A673 (cell line): ENCODE results near the gene GTF3C1. TPM values are rescaled to one million over a fixed set of nuclear protein-coding genes. Genes with fewer than 3 reads are reported as not detected.

Experiments used
- BruUV-seq: library from RNA; stranded (reverse); fragments of 400-500 nt; replicated peaks from 2 replicates; lab custom pipeline; 2021; lab: Mats Ljungman, UMichigan
- CTCF ChIA-PET: fragments of 300-600 bp; sonication (Branson Sonifier 250); formaldehyde crosslinking; loops from one replicate; lab custom pipeline; 2022; ENCODE audit warnings: antibody characterized with exemption; lab: Charles Lee
- POLR2A ChIA-PET: fragments of 300-600 bp; sonication (Branson Sonifier 250); formaldehyde crosslinking; loops from one replicate; lab custom pipeline; 2022; ENCODE audit warnings: antibody characterized with exemption; ENCODE audit not compliant: low non-redundant PET; lab: Charles Lee
- DNase-seq: peaks from one replicate; pipeline ENCODE4 v3.0.0-alpha.2; 2015; ENCODE audit warnings: low spot score
- H3K27ac ChIP-seq: fragments of 200-600 bp; sonication (generic); 2 replicates; pipeline ENCODE4 v1.5.1; 2016; ENCODE audit warnings: mixed run types, low read depth, mild to moderate bottlenecking, mixed read lengths, antibody characterized with exemption, low read length; ENCODE audit not compliant: poor library complexity, severe bottlenecking
- H3K27me3 ChIP-seq: fragments of 200-600 bp; sonication (generic); replicated peaks from 2 replicates; pipeline ENCODE4 v1.6.1; 2017; ENCODE audit warnings: mixed run types, low read depth, mild to moderate bottlenecking, mixed read lengths, antibody characterized with exemption, low read length; ENCODE audit not compliant: insufficient read depth, poor library complexity
- H3K36me3 ChIP-seq: fragments of 200-600 bp; sonication (generic); 2 replicates; pipeline ENCODE4 v1.6.1; 2016; ENCODE audit warnings: mixed run types, mild to moderate bottlenecking, mixed read lengths, antibody characterized with exemption, low read length; ENCODE audit not compliant: insufficient read depth, poor library complexity, severe bottlenecking
- H3K4me1 ChIP-seq: fragments of 200-600 bp; sonication (generic); 2 replicates; pipeline ENCODE4 v1.6.1; 2017; ENCODE audit warnings: mixed run types, mild to moderate bottlenecking, mixed read lengths, antibody characterized with exemption, low read length; ENCODE audit not compliant: insufficient read depth, poor library complexity, severe bottlenecking
- H3K4me3 ChIP-seq: fragments of 200-600 bp; sonication (generic); 2 replicates; pipeline ENCODE4 v1.5.1; 2016; ENCODE audit warnings: low read depth, mixed run types, mild to moderate bottlenecking, mixed read lengths, low read length; ENCODE audit not compliant: poor library complexity, severe bottlenecking
- H3K9me3 ChIP-seq: fragments of 200-600 bp; sonication (generic); 2 replicates; pipeline ENCODE4 v1.6.1; 2016; ENCODE audit warnings: mixed run types, low read depth, mild to moderate bottlenecking, mixed read lengths, antibody characterized with exemption, low read length; ENCODE audit not compliant: poor library complexity, severe bottlenecking
- CTCF ChIP-seq: fragments of 300-800, 200-600 bp; sonication (generic); conservative IDR thresholded peaks from 2 replicates; pipeline ENCODE4 v1.5.1; 2017; ENCODE audit warnings: low read depth, mild to moderate bottlenecking, antibody characterized with exemption, low read length, moderate library complexity, mixed read lengths
- EZH2 ChIP-seq: fragments of 200-600 bp; sonication (generic); IDR thresholded peaks from 2 replicates; pipeline ENCODE4 v1.6.1; 2017; ENCODE audit warnings: borderline replicate concordance, low read depth, mild to moderate bottlenecking, mixed read lengths, antibody characterized with exemption, low read length; ENCODE audit not compliant: poor library complexity, severe bottlenecking
- intact Hi-C: fragments of 100-400 bp; cut with micrococcal nuclease; formaldehyde crosslinking; loops from one replicate; pipeline ENCODE4 v1.10.0; 2022; ENCODE audit not compliant: unreplicated experiment
- total RNA-seq: library from RNA; stranded (reverse); gene quantifications from 2 replicates; pipeline ENCODE4 v1.2.3, GENCODE V29; 2021

The GTF3C1 gene
- total RNA-seq, 1 experiment from 2014 or later: 94.2 TPM

DNA sequence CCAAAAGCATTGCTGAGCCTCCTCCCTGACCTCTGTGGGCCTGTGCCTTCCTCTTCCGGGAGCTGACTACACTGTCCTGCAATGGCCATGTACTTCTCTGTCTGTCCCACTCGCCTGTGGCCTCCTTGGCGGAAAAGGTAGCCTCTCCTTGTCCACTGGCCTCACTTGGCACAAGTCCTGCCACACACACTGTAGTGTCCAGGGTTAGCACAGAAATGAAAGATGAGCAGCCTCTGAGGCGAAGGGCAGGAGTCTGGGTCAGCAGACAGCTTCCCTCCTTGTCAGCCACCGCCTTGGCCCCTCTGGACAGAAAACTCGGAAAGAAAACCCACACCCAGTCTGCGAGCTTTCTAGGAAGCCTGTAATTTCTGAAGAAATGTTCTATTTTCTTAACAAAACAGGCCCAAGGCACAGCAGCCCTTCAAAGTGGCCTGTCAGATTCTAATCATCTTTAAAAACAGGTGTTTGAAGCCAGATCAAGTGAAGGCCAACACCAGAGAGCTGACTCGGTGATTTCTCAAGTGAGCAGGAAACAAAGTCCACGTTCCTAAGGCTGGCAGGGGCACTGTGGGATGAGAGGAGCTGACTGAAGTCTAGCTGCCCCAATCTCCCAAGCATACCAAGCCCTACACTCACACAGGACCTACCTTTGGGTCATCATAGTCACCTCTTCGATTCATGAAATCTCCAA is 67.2 kb downstream of the GTF3C1 start:
- no peak overlapping the region for H3K27ac ChIP-seq
- intact Hi-C loops: no loop called here
- H3K27me3 ChIP-seq: no peaks in the 10 kb centered on the region
- no TSS peak for BruUV-seq
- H3K4me1 ChIP-seq: no peaks in the 10 kb centered on the region
- no peak overlapping the region for H3K4me3 ChIP-seq
- ChIA-PET POLR2A (no interaction called here), CTCF (interaction anchor here (0.5 kb wide), 1 partner anchor 55 kb away, joined by 3 read pairs; no protein-coding TSS in a partner anchor)
- no peak for DNase-seq
- peaks cover 71% of the 10 kb centered on the region for H3K36me3 ChIP-seq
- H3K9me3 ChIP-seq: no peaks in the 10 kb centered on the region
- TF ChIP-seq EZH2 (no peak), CTCF (no peak)

DNA sequence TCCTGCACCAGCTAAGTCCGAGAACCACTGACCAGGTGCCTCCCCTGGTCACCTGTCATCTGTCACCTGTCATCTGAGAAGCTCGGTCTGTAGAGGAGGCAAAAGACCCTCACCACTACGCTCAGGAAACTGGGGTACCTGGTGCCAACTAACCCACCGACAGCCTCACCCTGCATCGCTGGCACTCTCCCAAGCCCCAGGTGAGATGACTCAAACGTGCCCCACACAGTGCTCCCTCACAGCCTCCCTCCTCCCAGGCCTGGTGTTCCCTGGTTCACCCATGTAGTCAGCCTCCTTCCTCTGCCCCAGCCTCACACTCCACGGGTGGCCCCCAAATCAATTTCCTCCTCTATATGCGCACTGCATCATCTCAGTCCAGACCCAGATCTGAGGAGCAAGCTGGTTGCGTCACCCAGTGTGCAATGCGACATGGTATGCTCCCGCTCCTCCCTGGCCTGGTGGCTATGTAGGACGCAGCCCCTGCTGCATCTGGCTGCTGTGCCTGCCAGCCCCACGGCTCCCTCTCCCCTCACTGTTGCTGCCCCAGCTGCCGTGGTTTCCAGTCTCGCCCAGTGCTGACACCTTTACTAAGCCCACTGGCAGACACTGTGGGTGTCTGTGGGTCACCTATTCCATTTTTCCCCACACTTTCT is 68.3 kb downstream of the GTF3C1 start:
- H3K36me3 ChIP-seq: peaks cover 83% of the 10 kb centered on the region
- CTCF ChIA-PET: no interaction called here

DNA sequence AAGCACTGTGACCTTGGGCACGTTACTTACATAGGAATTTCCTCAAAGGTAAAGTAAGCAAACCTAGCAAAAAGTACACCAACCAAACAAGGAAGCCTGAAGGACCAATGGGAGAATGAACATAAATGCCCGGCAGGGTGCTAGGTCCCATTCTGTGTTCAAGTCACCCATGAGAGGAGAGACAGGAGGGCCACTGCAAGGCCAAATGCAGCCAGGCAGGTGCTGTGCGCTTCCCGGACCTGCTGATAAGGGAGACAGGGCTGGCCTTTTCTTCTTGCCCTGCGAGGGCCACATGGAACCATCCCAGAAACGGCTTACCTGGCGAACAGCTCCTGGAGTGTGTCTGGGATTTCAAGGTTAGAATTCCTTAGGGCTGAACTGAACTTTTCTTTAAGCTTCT is 69.0 kb downstream of the GTF3C1 start:
- peaks cover 85% of the 10 kb centered on the region for H3K36me3 ChIP-seq

More for the DNA sequence above, 68.3 kb downstream of the GTF3C1 start:
- H3K27ac ChIP-seq: no peak overlapping the region
- TF ChIP-seq CTCF (no peak), EZH2 (no peak)
- intact Hi-C loops: no loop called here
- no peaks in the 10 kb centered on the region for H3K27me3 ChIP-seq
- no peak for DNase-seq
- POLR2A ChIA-PET: no interaction called here
- no peaks in the 10 kb centered on the region for H3K9me3 ChIP-seq
- H3K4me1 ChIP-seq: no peaks in the 10 kb centered on the region
- no TSS peak for BruUV-seq
- H3K4me3 ChIP-seq: no peak overlapping the region

More for the DNA sequence above, 69.0 kb downstream of the GTF3C1 start:
- Histone ChIP-seq H3K4me3 (no peak overlapping the region), H3K9me3 (no peaks in the 10 kb centered on the region), H3K27ac (no peak overlapping the region), H3K4me1 (no peaks in the 10 kb centered on the region), H3K27me3 (no peaks in the 10 kb centered on the region)
- TF ChIP-seq CTCF (no peak), EZH2 (no peak)
- no peak for DNase-seq
- BruUV-seq: no TSS peak
- intact Hi-C loops: no loop called here
- POLR2A ChIA-PET: no interaction called here
- CTCF ChIA-PET: no interaction called here
